H1 (cell line): ENCODE results near the gene TNC.

Experiments used
- ASH2L ChIP-seq: fragments of 200-600, 300-600 bp; sonication (generic); IDR thresholded peaks from one replicate; pipeline ENCODE4 v1.7.1; 2017; ENCODE audit warnings: low read length
- BRCA1 ChIP-seq: IDR thresholded peaks from 2 replicates; pipeline ENCODE4 v1.6.1; 2012; ENCODE audit warnings: low read depth, low read length, improper control_type of control experiment
- CHD2 ChIP-seq: IDR thresholded peaks from 2 replicates; pipeline ENCODE4 v1.6.1; 2012; ENCODE audit warnings: low read length, improper control_type of control experiment
- CTCF ChIP-seq, 3 experiments: IDR thresholded peaks; 1 replicate in 2 of 3; 2 replicates in 1 of 3; pipeline versions ENCODE4 v1.5.1 to v1.6.1; 2011; ENCODE audit warnings: low read length in 3 of 3, mild to moderate bottlenecking in 3 of 3, inconsistent platforms in 2 of 3, low read depth in 1 of 3, moderate library complexity in 1 of 3; ENCODE audit not compliant: insufficient read depth in 1 of 3; ENCODE audit errors: control extremely low read depth in 1 of 3
- EP300 ChIP-seq, 2 experiments: IDR thresholded peaks; 1 replicate in 1 of 2; 2 replicates in 1 of 2; pipeline ENCODE4 v1.6.1; 2011 to 2012; ENCODE audit warnings: low read depth in 2 of 2, low read length in 2 of 2, mild to moderate bottlenecking in 2 of 2, borderline replicate concordance in 1 of 2, inconsistent platforms in 1 of 2, moderate library complexity in 1 of 2
- EZH2 ChIP-seq: fragments of 200-600 bp; sonication (generic); IDR thresholded peaks from 2 replicates; pipeline ENCODE4 v1.7.1; 2012; ENCODE audit warnings: low read depth, mild to moderate bottlenecking, moderate library complexity, low read length, inconsistent platforms; ENCODE audit not compliant: severe bottlenecking
- KDM1A ChIP-seq: fragments of 200-600, 300-600 bp; sonication (generic); IDR thresholded peaks from 2 replicates; pipeline ENCODE4 v1.7.1; 2016; ENCODE audit warnings: mild to moderate bottlenecking, low read length, borderline replicate concordance
- MAFK ChIP-seq: IDR thresholded peaks from 2 replicates; pipeline ENCODE4 v1.6.1; 2012; ENCODE audit warnings: low read depth, mild to moderate bottlenecking, improper control_type of control experiment, low read length
- MAX ChIP-seq: IDR thresholded peaks from 2 replicates; pipeline ENCODE4 v1.6.1; 2012; ENCODE audit warnings: inconsistent platforms
- POLR2A ChIP-seq, 2 experiments: IDR thresholded peaks; 1 replicate in 1 of 2; 2 replicates in 1 of 2; pipeline ENCODE4 v1.6.1; 2011; ENCODE audit warnings: low read depth in 2 of 2, low read length in 2 of 2, mild to moderate bottlenecking in 2 of 2; ENCODE audit errors: control extremely low read depth in 1 of 2
- POLR2AphosphoS5 ChIP-seq: IDR thresholded peaks from 2 replicates; pipeline ENCODE4 v1.6.1; 2011; ENCODE audit warnings: low read depth, low read length
- RXRA ChIP-seq: IDR thresholded peaks from 2 replicates; pipeline ENCODE4 v1.6.1; 2011; ENCODE audit warnings: low read depth, mild to moderate bottlenecking, low read length, moderate library complexity; ENCODE audit not compliant: insufficient read depth
- TF ChIP-seq, protein P1 (sequence below): IDR thresholded peaks from 2 replicates; pipeline ENCODE4 v1.6.1; 2011; ENCODE audit warnings: low read length, improper control_type of control experiment

DNA sequence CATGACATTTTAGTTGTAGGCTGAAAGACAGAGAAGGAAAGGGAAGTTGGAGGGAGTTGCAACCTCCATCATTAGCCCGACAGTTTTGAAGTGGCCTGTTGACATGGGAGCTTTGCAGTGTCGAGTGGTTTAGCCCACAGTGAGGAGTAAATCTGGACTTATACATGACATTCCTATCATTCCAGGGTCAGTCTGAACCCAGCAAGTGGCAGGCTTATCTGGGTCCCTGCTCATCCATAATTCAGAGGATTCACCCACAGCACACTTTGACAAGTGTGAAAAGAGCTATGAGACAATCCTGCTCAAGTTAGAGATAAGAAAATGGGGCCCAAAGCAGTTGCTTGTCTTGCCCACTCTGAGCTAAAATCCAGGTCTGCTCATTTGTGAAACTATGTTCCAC lies 8.4 kb upstream of the TNC start:
- TF ChIP-seq CHD2 = no peak
- TF ChIP-seq EZH2 = no peak
- TF ChIP-seq CTCF (IDR thresholded peaks at IDR 0.05; ENCODE audit: control extremely low read depth in 1 of 3, insufficient read depth in 1 of 3, low read depth in 1 of 3, low read length in 3 of 3) = no peak
- TF ChIP-seq, protein P1, sequence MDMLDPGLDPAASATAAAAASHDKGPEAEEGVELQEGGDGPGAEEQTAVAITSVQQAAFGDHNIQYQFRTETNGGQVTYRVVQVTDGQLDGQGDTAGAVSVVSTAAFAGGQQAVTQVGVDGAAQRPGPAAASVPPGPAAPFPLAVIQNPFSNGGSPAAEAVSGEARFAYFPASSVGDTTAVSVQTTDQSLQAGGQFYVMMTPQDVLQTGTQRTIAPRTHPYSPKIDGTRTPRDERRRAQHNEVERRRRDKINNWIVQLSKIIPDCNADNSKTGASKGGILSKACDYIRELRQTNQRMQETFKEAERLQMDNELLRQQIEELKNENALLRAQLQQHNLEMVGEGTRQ = no peak
- TF ChIP-seq BRCA1 = no peak
- TF ChIP-seq RXRA = no peak
- TF ChIP-seq POLR2AphosphoS5 = no peak
- no peak for TF ChIP-seq KDM1A
- TF ChIP-seq MAX = no peak
- no peak for TF ChIP-seq POLR2A (IDR thresholded peaks at IDR 0.05; ENCODE audit: control extremely low read depth in 1 of 2, low read depth in 2 of 2, low read length in 2 of 2)
- TF ChIP-seq MAFK = no peak
- TF ChIP-seq EP300 (IDR thresholded peaks at IDR 0.05; ENCODE audit: borderline replicate concordance in 1 of 2, low read depth in 2 of 2, low read length in 2 of 2) = no peak
- no peak for TF ChIP-seq ASH2L
